Measurements from ENCODE around the gene ATAD1.

GRCh38 chr10:87750001-87750671 is 67.9 kb downstream of the ATAD1 start:
- TF ChIP-seq MXI1 (IDR thresholded peaks at IDR 0.05; ENCODE audit: low read depth, low read length) (no peak), RUNX3 (IDR thresholded peaks at IDR 0.05; ENCODE audit: low read length) (0 out of 2 replicates have a peak, but pooled peaks have one; percentile 5), NFIC (IDR thresholded peaks at IDR 0.05; ENCODE audit: low read depth, low read length) (no peak), ZNF24 (IDR thresholded peaks at IDR 0.05) (no peak), ZBTB11 (CRISPR knock-in tag; IDR thresholded peaks at IDR 0.05) (no peak), RAD21 (IDR thresholded peaks at IDR 0.05; ENCODE audit: insufficient read depth, low read depth, low read length) (no peak), CTCF (IDR thresholded peaks at IDR 0.05 in 2 of 3, conservative IDR thresholded peaks at IDR 0.05 in 1 of 3; ENCODE audit: control insufficient read depth in 2 of 3, extremely low read depth in 1 of 3, insufficient read depth in 1 of 3, low read depth in 3 of 3, low read length in 3 of 3) (no peak), GATAD2B (conservative IDR thresholded peaks at IDR 0.05; ENCODE audit: low read depth) (no peak), EZH2 (IDR thresholded peaks at IDR 0.05; ENCODE audit: borderline replicate concordance, control insufficient read depth, low read depth, low read length) (no peak), POLR2A (IDR thresholded peaks at IDR 0.05; ENCODE audit: low read depth, low read length) (peak; percentile 44; the same call in 1 of the 2 replicates), NFYB (IDR thresholded peaks at IDR 0.05; ENCODE audit: insufficient read depth, low read depth, low read length) (no peak), CEBPZ (IDR thresholded peaks at IDR 0.05; ENCODE audit: low read depth, low read length) (no peak)

Measured in GM12878 (cell line).